Right atrium auricular region (tissue), 2 donors: ENCODE results near the gene CACHD1. TPM values are rescaled to one million over a fixed set of nuclear protein-coding genes. Genes with fewer than 3 reads are reported as not detected.

ENCODE experiments used
- DNase-seq: peaks from one replicate; pipeline ENCODE4 v3.0.0-alpha.2; 2019; ENCODE audit warnings: low spot score
- H3K27ac ChIP-seq, 2 donors: fragments of 200-600 bp; sonication (generic); 1 replicate in 1 of 2; 2 replicates in 1 of 2; pipeline ENCODE4 v1.5.1; 2016 to 2019
- H3K27me3 ChIP-seq, 2 donors: fragments of 200-600 bp; sonication (generic); one replicate each; pipeline versions ENCODE4 v1.5.1 to v1.6.0; 2017 to 2019
- H3K36me3 ChIP-seq: fragments of 200-600 bp; sonication (generic); one replicate; pipeline ENCODE4 v1.5.1; 2016
- H3K4me1 ChIP-seq, 2 donors: fragments of 200-600 bp; sonication (generic); one replicate each; pipeline versions ENCODE4 v1.5.1 to v1.6.0; 2017 to 2019
- H3K4me3 ChIP-seq, 2 donors: fragments of 200-600 bp; sonication (generic); 1 replicate in 1 of 2; 2 replicates in 1 of 2; pipeline ENCODE4 v1.5.1; 2017 to 2019; ENCODE audit warnings: mild to moderate bottlenecking in 1 of 2, moderate library complexity in 1 of 2
- H3K9me3 ChIP-seq, 2 donors: fragments of 200-600 bp; sonication (generic); one replicate each; pipeline ENCODE4 v1.5.1; 2019
- total RNA-seq, 2 donors: library from RNA; depleted of rRNA; stranded (reverse); fragments of >200 nt; gene quantifications; one replicate each; pipeline ENCODE4 v1.1.0, GENCODE V29; 2016
- TF ChIP-seq, protein P1 (sequence below), 2 donors: fragments of 200-600 bp; sonication (generic); IDR thresholded peaks; one replicate each; pipeline ENCODE4 v1.5.1; 2019; ENCODE audit warnings: antibody characterized with exemption in 2 of 2

Gene CACHD1
- total RNA-seq, 2 donors from 2014 or later, result 3.1 to 8.5 TPM

DNA sequence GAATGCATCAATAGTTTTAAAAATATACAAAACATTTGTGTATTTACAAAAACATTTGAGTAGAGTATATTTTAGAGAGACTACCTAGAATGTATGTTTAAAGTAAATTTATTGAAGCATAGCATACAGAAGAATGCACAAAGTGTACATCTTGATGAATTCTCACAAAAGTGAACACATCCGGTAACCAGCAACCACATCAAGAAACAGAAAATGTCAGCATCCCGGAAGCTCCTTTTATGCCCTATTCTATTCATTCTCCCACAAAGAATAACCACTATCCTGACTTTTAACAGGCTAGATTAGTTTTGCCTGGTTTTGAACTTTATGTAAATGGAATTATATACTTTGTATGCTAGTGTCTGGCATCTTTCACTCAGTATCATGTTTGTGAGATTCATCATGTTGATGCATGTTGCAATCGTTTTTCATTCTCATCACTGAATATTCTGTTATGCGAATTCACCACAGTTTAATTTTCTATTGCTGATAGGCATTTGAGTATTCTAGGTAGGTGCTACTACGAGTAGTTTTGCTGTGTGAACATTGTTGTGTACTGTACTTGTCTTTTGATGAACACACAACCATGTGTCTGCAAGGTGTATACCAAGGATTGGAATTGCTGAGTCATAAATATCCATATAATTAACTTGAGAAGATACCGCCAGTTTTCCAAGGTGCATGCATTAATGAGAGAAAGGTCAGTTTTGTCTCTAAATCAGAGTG lies 75.4 kb downstream of the CACHD1 start:
- DNase-seq, result no peak
- Histone ChIP-seq H3K4me1 (peaks cover 0 to 12% of the 10 kb centered on the region in 2 donors), H3K9me3 (no peaks in the 10 kb centered on the region), H3K4me3 (no peak overlapping the region), H3K27me3 (no peaks in the 10 kb centered on the region), H3K36me3 (no peaks in the 10 kb centered on the region), H3K27ac (no peak overlapping the region)
- TF ChIP-seq, protein P1, sequence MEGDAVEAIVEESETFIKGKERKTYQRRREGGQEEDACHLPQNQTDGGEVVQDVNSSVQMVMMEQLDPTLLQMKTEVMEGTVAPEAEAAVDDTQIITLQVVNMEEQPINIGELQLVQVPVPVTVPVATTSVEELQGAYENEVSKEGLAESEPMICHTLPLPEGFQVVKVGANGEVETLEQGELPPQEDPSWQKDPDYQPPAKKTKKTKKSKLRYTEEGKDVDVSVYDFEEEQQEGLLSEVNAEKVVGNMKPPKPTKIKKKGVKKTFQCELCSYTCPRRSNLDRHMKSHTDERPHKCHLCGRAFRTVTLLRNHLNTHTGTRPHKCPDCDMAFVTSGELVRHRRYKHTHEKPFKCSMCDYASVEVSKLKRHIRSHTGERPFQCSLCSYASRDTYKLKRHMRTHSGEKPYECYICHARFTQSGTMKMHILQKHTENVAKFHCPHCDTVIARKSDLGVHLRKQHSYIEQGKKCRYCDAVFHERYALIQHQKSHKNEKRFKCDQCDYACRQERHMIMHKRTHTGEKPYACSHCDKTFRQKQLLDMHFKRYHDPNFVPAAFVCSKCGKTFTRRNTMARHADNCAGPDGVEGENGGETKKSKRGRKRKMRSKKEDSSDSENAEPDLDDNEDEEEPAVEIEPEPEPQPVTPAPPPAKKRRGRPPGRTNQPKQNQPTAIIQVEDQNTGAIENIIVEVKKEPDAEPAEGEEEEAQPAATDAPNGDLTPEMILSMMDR (IDR thresholded peaks at IDR 0.05), result no peak

DNA sequence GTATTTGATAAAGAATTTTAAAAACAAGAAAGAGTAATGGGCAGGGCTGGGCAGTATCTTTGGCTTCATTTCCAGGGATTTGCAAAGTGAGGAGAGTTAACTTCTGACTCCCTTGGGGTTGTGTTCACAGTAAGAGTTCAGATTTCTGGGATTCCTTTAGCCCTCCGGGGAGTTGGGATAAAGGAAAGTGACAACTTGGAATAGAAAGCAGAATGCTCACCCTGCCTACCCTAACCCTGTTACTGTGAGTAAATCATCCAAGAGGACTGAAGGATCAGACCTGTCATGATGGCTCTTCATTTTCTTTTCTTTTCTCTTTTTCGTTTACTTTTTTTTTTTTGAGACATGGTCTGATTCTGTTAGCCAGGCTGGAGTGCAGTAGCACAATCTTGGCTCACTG lies 76.1 kb downstream of the CACHD1 start:
- no peak for DNase-seq
- Histone ChIP-seq H3K4me1 (peaks cover 0 to 9% of the 10 kb centered on the region in 2 donors), H3K36me3 (no peaks in the 10 kb centered on the region), H3K27ac (no peak overlapping the region), H3K27me3 (no peaks in the 10 kb centered on the region), H3K9me3 (no peaks in the 10 kb centered on the region), H3K4me3 (no peak overlapping the region)
- TF ChIP-seq, protein P1 (IDR thresholded peaks at IDR 0.05), result no peak

DNA sequence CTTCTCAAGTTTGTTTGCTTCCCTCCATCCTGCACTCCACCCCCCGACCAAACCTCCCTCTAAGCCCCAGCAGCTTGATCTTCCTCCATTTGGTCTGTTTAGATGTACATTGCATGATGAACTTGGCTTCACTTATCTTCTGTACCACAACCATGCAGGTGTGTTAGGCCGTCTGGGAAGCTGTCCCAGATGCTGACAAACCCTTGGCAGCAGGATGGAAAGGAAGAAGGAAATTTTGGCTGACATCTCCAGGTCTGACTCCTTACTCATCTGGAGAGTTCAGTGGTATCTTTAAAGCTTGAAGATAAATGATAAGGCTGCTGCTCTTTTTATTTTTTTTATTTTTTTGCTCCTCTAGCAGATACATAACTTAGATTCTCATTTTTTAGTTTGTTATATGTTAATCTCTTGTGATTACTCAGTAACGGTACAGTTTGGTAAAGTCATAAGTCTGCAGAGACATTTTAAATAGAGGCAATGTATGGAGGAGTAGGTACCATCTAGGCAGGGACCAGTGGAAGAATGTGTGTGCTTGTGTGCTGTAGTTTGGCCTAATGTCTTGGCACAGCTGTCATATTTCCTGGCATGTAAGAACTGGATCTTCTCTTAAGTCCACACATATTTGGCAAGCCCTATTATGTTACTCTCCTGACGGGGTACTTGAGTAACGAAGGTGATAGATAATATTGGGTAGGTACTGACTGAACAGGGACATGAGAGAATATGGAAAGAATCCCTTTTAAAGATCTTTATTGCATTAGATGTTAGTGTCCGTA lies 79.7 kb downstream of the CACHD1 start:
- TF ChIP-seq, protein P1 (IDR thresholded peaks at IDR 0.05), result no peak
- Histone ChIP-seq H3K4me3 (no peak overlapping the region), H3K9me3 (no peaks in the 10 kb centered on the region), H3K27ac (no peak overlapping the region), H3K36me3 (no peaks in the 10 kb centered on the region), H3K4me1 (peaks cover 0 to 9% of the 10 kb centered on the region in 2 donors), H3K27me3 (no peaks in the 10 kb centered on the region)
- DNase-seq, result no peak

DNA sequence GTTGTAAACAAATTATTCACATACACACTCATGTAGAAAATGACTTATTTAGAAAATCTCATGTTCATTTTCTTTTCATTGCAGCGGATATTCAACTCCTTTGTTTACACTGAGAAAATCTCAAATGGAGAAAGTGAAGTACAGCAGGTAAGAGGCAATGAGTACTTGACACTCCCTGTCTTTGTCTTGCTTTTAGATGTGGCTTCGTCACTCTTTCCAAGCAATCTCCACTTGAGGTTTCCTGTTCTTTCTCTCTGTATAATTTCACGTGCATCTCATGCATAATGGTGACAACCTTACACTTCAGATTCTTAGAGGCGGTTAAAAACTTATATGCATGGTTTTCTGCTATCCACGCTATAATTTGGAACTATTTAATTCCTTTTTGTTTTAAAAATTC lies 80.6 kb downstream of the CACHD1 start:
- peaks cover 0 to 9% of the 10 kb centered on the region in 2 donors for H3K4me1 ChIP-seq
- TF ChIP-seq, protein P1 (IDR thresholded peaks at IDR 0.05), result no peak
- DNase-seq, result no peak
- no peaks in the 10 kb centered on the region for H3K36me3 ChIP-seq
- no peaks in the 10 kb centered on the region for H3K27me3 ChIP-seq
- H3K9me3 ChIP-seq, result no peaks in the 10 kb centered on the region
- H3K4me3 ChIP-seq, result no peak overlapping the region
- no peak overlapping the region for H3K27ac ChIP-seq

DNA sequence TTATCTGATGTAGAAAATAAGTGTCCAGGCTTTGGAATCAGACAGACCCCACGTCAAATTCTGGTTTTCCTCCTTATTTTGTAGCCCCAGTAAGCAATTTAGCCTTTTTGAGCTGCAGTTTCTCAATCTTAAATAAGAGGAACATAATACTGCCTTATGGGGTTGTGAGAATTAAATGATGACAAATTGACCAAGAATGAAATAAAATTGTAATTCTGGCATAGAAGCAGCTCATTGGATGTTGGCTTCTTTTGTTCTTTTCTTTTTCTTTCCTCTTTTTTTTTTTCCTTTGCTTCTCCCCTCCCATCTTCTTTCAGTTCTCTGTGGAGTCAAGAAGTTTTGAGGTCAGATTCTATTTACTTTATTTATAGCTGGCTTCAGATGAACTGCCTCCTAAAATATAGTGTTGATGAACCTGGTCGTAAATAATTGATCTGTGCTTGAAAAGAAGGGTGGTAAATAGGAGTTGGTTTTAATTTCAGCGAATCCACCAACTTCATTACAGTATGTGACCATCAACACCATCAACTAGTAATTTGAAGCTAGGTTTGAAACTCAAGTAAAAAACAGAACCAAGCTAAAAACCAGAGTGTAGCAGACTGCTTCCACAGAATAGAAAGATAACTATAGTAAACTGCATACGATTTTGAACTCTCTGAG lies 81.1 kb downstream of the CACHD1 start:
- Histone ChIP-seq H3K27ac (no peak overlapping the region), H3K36me3 (no peaks in the 10 kb centered on the region), H3K4me1 (peaks cover 0 to 9% of the 10 kb centered on the region in 2 donors), H3K4me3 (no peak overlapping the region), H3K27me3 (no peaks in the 10 kb centered on the region), H3K9me3 (no peaks in the 10 kb centered on the region)
- TF ChIP-seq, protein P1 (IDR thresholded peaks at IDR 0.05), result no peak
- no peak for DNase-seq
